ENCODE measurements around the gene PARD6G. TPM values are rescaled to one million over a fixed set of nuclear protein-coding genes. Genes with fewer than 3 reads are reported as not detected.

The PARD6G gene
- total and polyA plus RNA-seq, 2 of the 13 experiments (the other 11 are each of a cell fraction or from before 2014, with no cell fraction given) = 3.6 to 7.4 TPM

GRCh38 chr18:80147418-80148325 lies 99.6 kb downstream of the PARD6G start (continued):
- TF ChIP-seq ZNF318 (CRISPR knock-in tag; IDR thresholded peaks at IDR 0.05) (no peak), CBX2 (IDR thresholded peaks at IDR 0.05; ENCODE audit: low read depth, low read length) (no peak), CBX2 (CRISPR knock-in tag; IDR thresholded peaks at IDR 0.05; ENCODE audit: low read depth) (no peak), PAF1 (CRISPR knock-in tag; IDR thresholded peaks at IDR 0.05) (no peak; the same call in 1 of the 2 replicates), HNRNPLL (IDR thresholded peaks at IDR 0.05; ENCODE audit: low read depth, low read length, poor library complexity, severe bottlenecking) (peak; percentile 88), ZNF431 (CRISPR knock-in tag; IDR thresholded peaks at IDR 0.05; ENCODE audit: borderline replicate concordance, low read depth) (no peak), HDAC1 (CRISPR knock-in tag; IDR thresholded peaks at IDR 0.05) (peak; percentile 39; the same call in 1 of the 2 replicates), SIN3A (IDR thresholded peaks at IDR 0.05; ENCODE audit: borderline replicate concordance, low read depth, low read length) (peak; percentile 74; the same call in 1 of the 2 replicates), GPN1 (CRISPR knock-in tag; IDR thresholded peaks at IDR 0.05; ENCODE audit: borderline replicate concordance) (no peak), ELF4 (CRISPR knock-in tag; IDR thresholded peaks at IDR 0.05; ENCODE audit: borderline replicate concordance) (no peak), ZNF510 (CRISPR knock-in tag; IDR thresholded peaks at IDR 0.05; ENCODE audit: low read depth) (no peak), SRSF1 (optimal IDR thresholded peaks at IDR 0.05; ENCODE audit: low read depth, low read length) (peak; percentile 15), GABPB1 (CRISPR knock-in tag; IDR thresholded peaks at IDR 0.05) (peak; percentile 84), ZNF772 (CRISPR knock-in tag; IDR thresholded peaks at IDR 0.05) (0 out of 2 replicates have a peak, but pooled peaks have one; percentile 39), ZNF687 (CRISPR knock-in tag; IDR thresholded peaks at IDR 0.05) (peak; percentile 81), POLR2A (IDR thresholded peaks at IDR 0.05; ENCODE audit: insufficient read depth in 1 of 2, low read depth in 2 of 2, low read length in 2 of 2) (peak; percentile 76 to 93), ZNF670 (CRISPR knock-in tag; IDR thresholded peaks at IDR 0.05; ENCODE audit: borderline replicate concordance) (peak; percentile 30; the same call in 1 of the 2 replicates)

All from HepG2 (cell line).